ENCODE results near the gene STXBP5.

Gene STXBP5

DNA sequence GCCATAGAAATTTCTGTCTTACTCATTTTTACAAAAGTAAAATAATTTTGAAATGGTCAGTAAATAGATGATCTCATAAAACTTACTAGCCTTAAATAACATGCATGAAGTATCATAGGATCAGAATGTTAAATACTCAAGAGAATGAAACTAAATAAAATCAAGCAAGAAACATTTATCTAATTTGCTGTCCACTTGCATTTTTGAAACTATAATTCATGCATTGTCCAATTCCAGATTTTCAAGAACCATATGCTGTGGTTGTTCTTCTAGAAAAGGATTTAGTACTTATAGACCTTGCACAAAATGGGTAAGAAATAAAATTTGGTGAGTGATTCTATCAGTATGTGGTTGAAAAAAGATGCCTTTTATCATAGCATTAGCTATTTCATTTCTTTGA lies 107.0 kb downstream of the STXBP5 start:
- TF ChIP-seq CTCF (IDR thresholded peaks at IDR 0.05; ENCODE audit: low read depth, low read length) = no peak
- DNase-seq (ENCODE audit: extremely low read depth, low read depth) = no peak

DNA sequence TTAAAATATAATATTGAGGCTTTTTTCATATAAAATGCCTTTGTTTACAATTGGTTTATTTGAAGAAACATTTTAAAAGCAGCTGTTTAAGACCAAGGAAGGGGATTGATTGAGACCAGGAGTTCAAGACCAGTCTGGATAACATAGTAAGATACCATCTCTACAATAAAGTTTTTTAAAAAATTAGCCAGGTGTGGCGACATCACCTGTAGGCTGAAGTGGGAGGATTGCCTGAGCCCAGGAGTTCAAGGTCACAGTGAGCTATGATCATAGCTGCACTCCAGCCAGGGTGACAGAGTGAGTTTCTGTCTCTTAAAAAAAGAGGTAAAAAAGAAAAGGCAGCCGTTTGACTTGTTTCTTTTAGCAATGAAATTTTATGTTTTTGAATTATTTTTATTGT lies 117.0 kb downstream of the STXBP5 start:
- DNase-seq (ENCODE audit: extremely low read depth, low read depth) = no peak
- TF ChIP-seq CTCF (IDR thresholded peaks at IDR 0.05; ENCODE audit: low read depth, low read length) = no peak

DNA sequence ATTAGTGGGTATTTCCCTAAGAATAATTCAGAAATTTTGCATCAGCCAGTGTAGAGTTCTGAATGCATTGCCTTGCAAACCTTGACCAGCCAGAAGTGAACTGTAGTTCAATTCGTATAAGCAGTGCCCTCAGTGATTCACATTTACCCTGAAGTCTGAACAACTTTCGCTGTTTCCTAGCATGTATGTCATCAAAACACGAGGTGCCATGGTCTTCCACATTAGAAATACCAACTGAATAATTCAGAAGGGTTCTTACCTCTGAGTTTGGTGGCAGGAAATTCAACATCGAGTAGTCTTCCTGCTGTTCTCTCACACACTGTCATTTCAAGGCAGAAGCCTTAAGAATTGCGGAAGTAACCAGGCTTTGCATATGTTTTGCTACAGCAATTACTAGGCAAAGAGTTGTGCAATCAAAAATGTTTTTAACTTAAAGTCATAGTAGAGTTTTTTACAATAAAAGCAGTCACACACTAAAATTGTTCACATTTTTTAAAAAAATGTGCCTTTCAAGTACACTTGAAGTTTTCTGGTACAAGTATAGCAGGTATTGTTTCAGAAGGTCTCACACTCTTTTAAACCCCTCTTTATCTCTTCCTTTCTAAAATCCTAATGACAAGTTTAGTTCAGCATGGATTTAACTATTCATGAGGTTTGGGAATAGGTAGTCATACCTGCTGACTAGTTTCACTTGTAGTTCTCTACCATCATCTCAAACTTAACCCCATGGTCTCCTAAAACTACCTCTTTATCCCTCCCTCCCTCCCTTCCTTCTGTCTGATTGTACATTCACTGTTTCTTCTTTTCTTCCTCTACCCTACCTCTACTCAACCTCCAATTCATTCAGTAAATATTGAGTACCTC lies 118.3 kb downstream of the STXBP5 start:
- no peak for TF ChIP-seq CTCF (IDR thresholded peaks at IDR 0.05; ENCODE audit: low read depth, low read length)
- no peak for DNase-seq (ENCODE audit: extremely low read depth, low read depth)

- no peak for DNase-seq (ENCODE audit: extremely low read depth, low read depth)
- no peak for TF ChIP-seq CTCF (IDR thresholded peaks at IDR 0.05; ENCODE audit: low read depth, low read length)
These were observed 121.3 kb downstream of the STXBP5 start for GRCh38 chr6:147325557-147325956.

GRCh38 chr6:147331401-147331800 lies 127.2 kb downstream of the STXBP5 start:
- DNase-seq (ENCODE audit: extremely low read depth, low read depth) = no peak
- no peak for TF ChIP-seq CTCF (IDR thresholded peaks at IDR 0.05; ENCODE audit: low read depth, low read length)

DNA sequence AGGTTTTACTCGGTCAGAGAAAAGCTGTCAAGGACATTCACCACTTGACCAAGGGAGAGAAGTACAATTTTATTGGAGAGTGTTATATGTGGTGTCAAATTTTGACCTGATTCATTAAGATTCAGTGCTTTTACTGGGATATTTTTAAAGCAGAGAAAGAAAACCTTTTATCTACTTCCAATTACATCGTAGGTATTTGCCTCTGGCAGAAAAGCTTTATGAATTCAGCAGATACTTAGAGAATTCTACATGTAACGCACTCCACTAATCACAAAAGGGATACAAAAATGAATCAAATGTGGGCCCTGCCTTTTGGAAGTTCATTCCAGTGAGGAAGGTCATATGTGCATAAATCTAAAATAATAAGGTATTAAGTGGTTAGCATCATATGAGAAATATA lies 133.7 kb downstream of the STXBP5 start:
- no peak for TF ChIP-seq CTCF (IDR thresholded peaks at IDR 0.05; ENCODE audit: low read depth, low read length)
- no peak for DNase-seq (ENCODE audit: extremely low read depth, low read depth)

DNA sequence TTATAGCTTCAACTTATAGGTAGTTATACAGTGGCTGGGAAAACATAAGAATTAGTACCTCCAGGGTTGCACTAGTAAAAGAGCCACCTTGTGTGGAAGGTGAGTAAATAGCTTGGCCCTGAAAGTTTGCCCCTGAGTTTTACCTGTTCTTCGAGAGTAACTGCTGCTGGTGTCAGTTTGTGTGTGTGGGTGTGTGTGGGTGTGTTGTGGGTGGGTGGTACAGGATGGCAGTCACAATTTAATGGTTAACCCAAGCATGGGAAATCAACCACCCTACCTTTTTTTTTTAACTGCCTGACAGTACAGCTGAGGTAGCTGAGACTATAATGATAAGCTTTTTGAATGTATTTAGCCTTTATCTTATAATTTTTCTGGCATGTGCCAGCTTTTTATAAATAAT lies 137.3 kb downstream of the STXBP5 start:
- TF ChIP-seq CTCF (IDR thresholded peaks at IDR 0.05; ENCODE audit: low read depth, low read length) = no peak
- no peak for DNase-seq (ENCODE audit: extremely low read depth, low read depth)

Data from AG09319 (cell line).